Measurements from ENCODE around the gene USP27X. TPM values are rescaled to one million over a fixed set of nuclear protein-coding genes. Genes with fewer than 3 reads are reported as not detected.

USP27X gene
- total RNA-seq (2021; fragmentation: NEBNext Ultra II Directional; extraction: Animal tissue kit (Norgen Biotek cat#: 25700)): 1 to 10 TPM; 1.9 to 2.3 (median 2.0) TPM
- long read RNA-seq, partial matches to known transcripts: 0 of 1 reads
- long read RNA-seq, other reads (novel, unspliced or antisense): 0 of 1 reads

DNA sequence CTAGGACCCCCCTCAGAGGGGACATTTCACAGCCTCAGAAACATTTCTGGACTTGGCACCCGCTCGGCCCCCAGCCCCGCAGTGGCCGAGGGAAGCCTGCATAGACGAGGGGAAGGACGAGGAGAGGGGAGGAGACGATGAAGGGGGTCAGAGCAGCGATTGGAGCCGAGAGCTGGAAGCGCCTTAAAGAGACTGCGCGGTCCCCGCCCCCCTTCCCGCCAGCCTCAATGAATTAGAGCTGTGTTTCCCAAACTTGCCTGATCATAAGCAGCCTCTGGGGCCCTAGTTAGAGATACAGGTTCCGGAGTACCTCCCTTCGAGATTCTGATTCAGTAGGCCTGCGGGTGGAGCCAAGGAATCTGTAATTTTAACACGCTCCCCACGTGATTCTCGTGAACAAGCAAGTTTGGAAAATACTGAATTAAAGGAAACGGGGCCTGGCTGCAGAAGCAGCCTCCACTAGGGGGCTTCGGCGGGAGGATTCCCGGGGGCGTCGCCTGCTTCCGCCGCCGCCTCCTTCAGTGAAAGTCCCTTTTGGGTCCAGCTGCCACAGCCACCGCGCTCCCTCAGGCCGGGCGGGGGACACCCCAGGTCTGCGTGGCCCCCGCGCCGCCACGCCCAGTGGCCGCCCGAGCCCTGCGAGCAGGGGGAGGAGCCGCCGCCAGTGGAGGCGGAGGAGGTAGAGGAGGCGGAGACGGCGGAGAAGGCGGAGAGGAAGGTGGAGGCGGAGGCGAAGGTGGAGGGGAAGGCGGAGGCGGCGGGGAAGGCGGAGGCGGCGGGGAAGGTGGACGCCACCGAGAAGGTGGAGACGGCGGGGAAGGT, at the start of gene USP27X:
Gene USP27X (plus strand): TSS at position 651 of the 822 bp plus-strand sequence. CDS start 824 bp downstream, outside the sequence.
- DNase-seq: peak; percentile 82
- H3K9me3 Mint-ChIP-seq: no peaks in the 10 kb centered on the region
- peak within 1 kb of the TSS; percentile 84 for H3K27ac Mint-ChIP-seq
- peaks cover 19% of the 10 kb centered on the region for H3K4me1 Mint-ChIP-seq (ENCODE audit: low read depth)
- TF ChIP-seq, protein P1, sequence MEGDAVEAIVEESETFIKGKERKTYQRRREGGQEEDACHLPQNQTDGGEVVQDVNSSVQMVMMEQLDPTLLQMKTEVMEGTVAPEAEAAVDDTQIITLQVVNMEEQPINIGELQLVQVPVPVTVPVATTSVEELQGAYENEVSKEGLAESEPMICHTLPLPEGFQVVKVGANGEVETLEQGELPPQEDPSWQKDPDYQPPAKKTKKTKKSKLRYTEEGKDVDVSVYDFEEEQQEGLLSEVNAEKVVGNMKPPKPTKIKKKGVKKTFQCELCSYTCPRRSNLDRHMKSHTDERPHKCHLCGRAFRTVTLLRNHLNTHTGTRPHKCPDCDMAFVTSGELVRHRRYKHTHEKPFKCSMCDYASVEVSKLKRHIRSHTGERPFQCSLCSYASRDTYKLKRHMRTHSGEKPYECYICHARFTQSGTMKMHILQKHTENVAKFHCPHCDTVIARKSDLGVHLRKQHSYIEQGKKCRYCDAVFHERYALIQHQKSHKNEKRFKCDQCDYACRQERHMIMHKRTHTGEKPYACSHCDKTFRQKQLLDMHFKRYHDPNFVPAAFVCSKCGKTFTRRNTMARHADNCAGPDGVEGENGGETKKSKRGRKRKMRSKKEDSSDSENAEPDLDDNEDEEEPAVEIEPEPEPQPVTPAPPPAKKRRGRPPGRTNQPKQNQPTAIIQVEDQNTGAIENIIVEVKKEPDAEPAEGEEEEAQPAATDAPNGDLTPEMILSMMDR (IDR thresholded peaks at IDR 0.05): peak; percentile 77
- no peaks in the 10 kb centered on the region for H3K27me3 Mint-ChIP-seq (ENCODE audit: insufficient read depth)
- no peaks in the 10 kb centered on the region for H3K36me3 Mint-ChIP-seq (ENCODE audit: low read depth)
- peak within 1 kb of the TSS; percentile 89 for H3K4me3 Mint-ChIP-seq

GRCh38 chrX:49838374-49838773, 40.9 kb upstream of the USP27X start:
- Mint-ChIP-seq H3K27ac (no peak overlapping the region), H3K9me3 (no peaks in the 10 kb centered on the region), H3K27me3 (ENCODE audit: insufficient read depth) (peaks cover 7% of the 10 kb centered on the region), H3K4me1 (ENCODE audit: low read depth) (no peaks in the 10 kb centered on the region), H3K4me3 (no peak overlapping the region), H3K36me3 (ENCODE audit: low read depth) (no peaks in the 10 kb centered on the region)
- TF ChIP-seq, protein P1 (IDR thresholded peaks at IDR 0.05): peak; percentile 74
- peak; percentile 0 for DNase-seq

DNA sequence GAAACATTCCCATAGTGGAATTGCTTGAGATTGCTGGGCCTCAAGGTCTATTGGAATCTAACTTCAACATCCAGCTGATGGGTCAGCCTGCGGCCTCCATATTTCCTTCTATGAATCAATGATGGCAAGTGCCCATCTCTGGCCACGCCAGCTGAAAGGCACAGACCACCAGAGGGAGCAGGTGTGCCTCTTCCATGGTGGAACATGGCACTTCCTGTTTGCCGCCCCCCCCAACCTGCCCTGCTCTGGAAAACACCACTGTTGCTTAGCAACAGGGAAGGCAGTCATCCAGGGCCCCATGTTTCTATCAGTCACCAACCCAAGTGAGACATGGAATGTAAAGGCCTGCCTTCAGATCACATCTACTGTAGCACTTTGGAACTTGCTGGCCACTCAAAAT, 38.6 kb upstream of the USP27X start:
- Mint-ChIP-seq H3K27ac (no peak overlapping the region), H3K4me3 (no peak overlapping the region), H3K27me3 (ENCODE audit: insufficient read depth) (peaks cover 6% of the 10 kb centered on the region), H3K36me3 (ENCODE audit: low read depth) (no peaks in the 10 kb centered on the region), H3K9me3 (no peaks in the 10 kb centered on the region), H3K4me1 (ENCODE audit: low read depth) (no peaks in the 10 kb centered on the region)
- peak; percentile 56 for DNase-seq
- TF ChIP-seq, protein P1 (IDR thresholded peaks at IDR 0.05): peak; percentile 64

- H3K4me1 Mint-ChIP-seq (ENCODE audit: low read depth): no peaks in the 10 kb centered on the region
- DNase-seq: no peak
- peaks cover 1% of the 10 kb centered on the region for H3K27me3 Mint-ChIP-seq (ENCODE audit: insufficient read depth)
- H3K9me3 Mint-ChIP-seq: no peaks in the 10 kb centered on the region
- no peak overlapping the region for H3K4me3 Mint-ChIP-seq
- H3K36me3 Mint-ChIP-seq (ENCODE audit: low read depth): no peaks in the 10 kb centered on the region
- H3K27ac Mint-ChIP-seq: no peak overlapping the region
- TF ChIP-seq, protein P1 (IDR thresholded peaks at IDR 0.05): no peak
Measured at GRCh38 chrX:49842621-49843020, 36.7 kb upstream of the USP27X start.

- Mint-ChIP-seq H3K36me3 (ENCODE audit: low read depth) (no peaks in the 10 kb centered on the region), H3K4me1 (ENCODE audit: low read depth) (no peaks in the 10 kb centered on the region), H3K27me3 (ENCODE audit: insufficient read depth) (no peaks in the 10 kb centered on the region; the same call in 1 of the 2 replicates), H3K27ac (no peak overlapping the region), H3K4me3 (no peak overlapping the region), H3K9me3 (no peaks in the 10 kb centered on the region)
- DNase-seq: no peak
- TF ChIP-seq, protein P1 (IDR thresholded peaks at IDR 0.05): no peak
Measured at GRCh38 chrX:49844611-49845010, 34.7 kb upstream of the USP27X start.

Data from HFFc6 (cell line).